ENCODE results near the gene ZNF462.

DNA sequence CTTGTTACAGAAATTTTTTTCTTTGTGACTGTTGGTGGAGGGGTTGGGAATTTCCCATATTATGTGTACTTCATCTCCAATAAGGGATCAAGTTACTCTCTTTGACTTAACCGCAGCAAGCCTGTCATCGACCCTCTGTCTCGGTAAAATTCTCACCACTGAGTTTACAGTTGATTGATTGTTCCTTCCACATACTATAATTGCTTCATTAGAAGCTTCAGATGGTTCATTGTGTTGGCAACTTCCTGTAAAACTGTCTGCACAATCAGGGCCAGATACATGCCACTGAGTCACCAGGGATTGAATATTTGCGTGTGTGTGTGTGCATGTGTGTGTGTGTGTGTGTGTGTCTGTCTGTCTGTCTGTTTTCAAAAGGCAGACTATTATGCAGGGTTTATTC, 176.6 kb downstream of the ZNF462 start:
- TF ChIP-seq SUZ12 (IDR thresholded peaks at IDR 0.05) (no peak), HDGF (IDR thresholded peaks at IDR 0.05; ENCODE audit: borderline replicate concordance) (no peak), FOXA1 (IDR thresholded peaks at IDR 0.05) (no peak), BHLHE40 (IDR thresholded peaks at IDR 0.05; ENCODE audit: borderline replicate concordance) (no peak), NFRKB (IDR thresholded peaks at IDR 0.05) (no peak)
